PC-3 (cell line): ENCODE results near the gene CDK14. TPM values are rescaled to one million over a fixed set of nuclear protein-coding genes. Genes with fewer than 3 reads are reported as not detected.

Experiments
- ATAC-seq: fragments of 200-7000 bp; cut with Tn5 transposase; 2 replicates; pipeline ENCODE4 v1.9.1; 2020; ENCODE audit warnings: mild to moderate bottlenecking, moderate library complexity
- BruUV-seq: library from RNA; stranded (reverse); fragments of 400-500 nt; replicated peaks from 2 replicates; lab custom pipeline; 2021; lab: Mats Ljungman, UMichigan
- CTCF ChIA-PET: fragments of 300-600 bp; sonication (Branson Sonifier 250); formaldehyde crosslinking; loops from one replicate; lab custom pipeline; 2022; ENCODE audit warnings: antibody characterized with exemption; lab: Charles Lee
- POLR2A ChIA-PET: fragments of 300-600 bp; sonication (Branson Sonifier 250); formaldehyde crosslinking; loops from one replicate; lab custom pipeline; 2022; ENCODE audit warnings: antibody characterized with exemption; ENCODE audit not compliant: unreplicated experiment; lab: Charles Lee
- DNase-seq: peaks from one replicate; pipeline ENCODE4 v3.0.0-alpha.2; 2015
- H2AFZ ChIP-seq: fragments of 300-600 bp; sonication (generic); 2 replicates; pipeline ENCODE4 v1.6.0; 2016; ENCODE audit warnings: antibody characterized with exemption, low read length
- H3F3A ChIP-seq: fragments of 300-600 bp; sonication (generic); one replicate; pipeline ENCODE4 v1.6.0; 2017; ENCODE audit warnings: antibody characterized with exemption, low read length, control low read depth, mild to moderate bottlenecking; ENCODE audit not compliant: unreplicated experiment
- H3K27ac ChIP-seq: fragments of 300-600 bp; sonication (generic); 2 replicates; pipeline ENCODE4 v1.5.1; 2016; ENCODE audit warnings: mild to moderate bottlenecking, low read length
- H3K27me3 ChIP-seq: fragments of 300-600 bp; sonication (generic); 2 replicates; pipeline ENCODE4 v1.6.1; 2016; ENCODE audit warnings: low read length, mixed read lengths
- H3K36me3 ChIP-seq: fragments of 300-600 bp; sonication (generic); 2 replicates; pipeline ENCODE4 v1.6.1; 2016; ENCODE audit warnings: low read depth, mixed run types, low read length, mixed read lengths
- H3K4me1 ChIP-seq: fragments of 300-600 bp; sonication (generic); 2 replicates; pipeline ENCODE4 v1.5.1; 2016; ENCODE audit warnings: low read length; ENCODE audit not compliant: insufficient read depth
- H3K4me2 ChIP-seq: fragments of 300-600 bp; sonication (generic); 2 replicates; pipeline ENCODE4 v1.6.0; 2016; ENCODE audit warnings: low read length
- H3K4me3 ChIP-seq: fragments of 300-600 bp; sonication (generic); 2 replicates; pipeline ENCODE4 v1.5.1; 2016; ENCODE audit warnings: mild to moderate bottlenecking, low read length, mixed read lengths
- H3K79me2 ChIP-seq: fragments of 300-600 bp; sonication (generic); 2 replicates; pipeline ENCODE4 v1.6.1; 2017; ENCODE audit warnings: low read length, mixed read lengths
- H3K9ac ChIP-seq: fragments of 300-600 bp; sonication (generic); 2 replicates; pipeline ENCODE4 v1.6.0; 2016; ENCODE audit warnings: mild to moderate bottlenecking, low read length
- H3K9me2 ChIP-seq: fragments of 300-600 bp; sonication (generic); replicated peaks from 2 replicates; pipeline ENCODE4 v1.6.1; 2016; ENCODE audit warnings: mixed run types, low read length, mixed read lengths
- H3K9me3 ChIP-seq: fragments of 300-600 bp; sonication (generic); 2 replicates; pipeline ENCODE4 v1.6.1; 2016; ENCODE audit warnings: low read length, mixed read lengths
- H4K20me1 ChIP-seq: fragments of 300-600 bp; sonication (generic); 2 replicates; pipeline ENCODE4 v1.6.1; 2016; ENCODE audit warnings: low read length, mixed read lengths
- EZH2 ChIP-seq: fragments of 300-600 bp; sonication (generic); IDR thresholded peaks from one replicate; pipeline ENCODE4 v1.6.1; 2017; ENCODE audit warnings: antibody characterized with exemption, mild to moderate bottlenecking, low read length; ENCODE audit not compliant: unreplicated experiment
- EZH2phosphoT487 ChIP-seq: fragments of 300-600 bp; sonication (generic); IDR thresholded peaks from 2 replicates; pipeline ENCODE4 v1.6.1; 2018; ENCODE audit warnings: mild to moderate bottlenecking, antibody characterized with exemption, low read length, borderline replicate concordance
- intact Hi-C: fragments of 100-400 bp; cut with micrococcal nuclease; formaldehyde crosslinking; loops from 2 replicates; pipeline ENCODE4 v1.9.0; 2023
- total RNA-seq: library from RNA; depleted of rRNA; stranded (reverse); fragments of >200 nt; gene quantifications from 2 replicates; pipeline ENCODE4 v1.2.3, GENCODE V29; 2014
- TF ChIP-seq, protein P1 (sequence below): fragments of 300-600 bp; sonication (generic); conservative IDR thresholded peaks from 2 replicates; pipeline ENCODE4 v1.5.1; 2017; ENCODE audit warnings: antibody characterized with exemption, low read depth, mild to moderate bottlenecking, low read length

Gene CDK14
- total RNA-seq, 1 experiment from 2014 or later: 8.2 TPM

DNA sequence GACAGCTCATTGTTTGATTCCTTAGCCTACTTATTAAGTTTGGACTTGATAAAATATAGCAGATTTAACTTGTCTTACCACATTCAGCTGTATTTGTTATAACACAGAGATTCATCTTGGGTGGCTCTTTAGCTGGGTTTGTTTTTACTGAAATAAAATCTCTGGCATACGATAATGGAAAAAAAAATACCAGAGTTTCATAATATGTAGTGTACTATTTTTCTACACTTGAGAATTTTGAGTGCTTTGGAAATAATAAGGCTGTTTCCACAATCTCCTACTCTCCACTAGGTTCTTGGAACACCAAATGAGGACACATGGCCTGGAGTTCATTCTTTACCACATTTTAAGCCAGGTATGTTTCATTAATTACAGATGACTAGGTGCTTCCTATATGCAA is 449.5 kb downstream of the CDK14 start:
- no peaks in the 10 kb centered on the region for H4K20me1 ChIP-seq
- CTCF ChIA-PET: no interaction called here
- H3K4me2 ChIP-seq: no peak overlapping the region
- intact Hi-C loops: no loop called here
- H3K36me3 ChIP-seq: no peaks in the 10 kb centered on the region
- TF ChIP-seq EZH2phosphoT487 (no peak), EZH2 (no peak)
- TF ChIP-seq, protein P1, sequence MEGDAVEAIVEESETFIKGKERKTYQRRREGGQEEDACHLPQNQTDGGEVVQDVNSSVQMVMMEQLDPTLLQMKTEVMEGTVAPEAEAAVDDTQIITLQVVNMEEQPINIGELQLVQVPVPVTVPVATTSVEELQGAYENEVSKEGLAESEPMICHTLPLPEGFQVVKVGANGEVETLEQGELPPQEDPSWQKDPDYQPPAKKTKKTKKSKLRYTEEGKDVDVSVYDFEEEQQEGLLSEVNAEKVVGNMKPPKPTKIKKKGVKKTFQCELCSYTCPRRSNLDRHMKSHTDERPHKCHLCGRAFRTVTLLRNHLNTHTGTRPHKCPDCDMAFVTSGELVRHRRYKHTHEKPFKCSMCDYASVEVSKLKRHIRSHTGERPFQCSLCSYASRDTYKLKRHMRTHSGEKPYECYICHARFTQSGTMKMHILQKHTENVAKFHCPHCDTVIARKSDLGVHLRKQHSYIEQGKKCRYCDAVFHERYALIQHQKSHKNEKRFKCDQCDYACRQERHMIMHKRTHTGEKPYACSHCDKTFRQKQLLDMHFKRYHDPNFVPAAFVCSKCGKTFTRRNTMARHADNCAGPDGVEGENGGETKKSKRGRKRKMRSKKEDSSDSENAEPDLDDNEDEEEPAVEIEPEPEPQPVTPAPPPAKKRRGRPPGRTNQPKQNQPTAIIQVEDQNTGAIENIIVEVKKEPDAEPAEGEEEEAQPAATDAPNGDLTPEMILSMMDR: no peak
- ATAC-seq (no peak), DNase-seq (no peak)
- H3K9ac ChIP-seq: no peak overlapping the region
- no peaks in the 10 kb centered on the region for H3K9me3 ChIP-seq
- peaks cover 18% of the 10 kb centered on the region for H3K4me1 ChIP-seq
- BruUV-seq: no TSS peak
- no peaks in the 10 kb centered on the region for H3K79me2 ChIP-seq
- no peaks in the 10 kb centered on the region for H3K27me3 ChIP-seq
- H3K27ac ChIP-seq: no peak overlapping the region
- POLR2A ChIA-PET: no interaction called here
- H3K4me3 ChIP-seq: no peak overlapping the region
- H3F3A ChIP-seq: no peaks in the 10 kb centered on the region
- H2AFZ ChIP-seq: no peak overlapping the region
- H3K9me2 ChIP-seq: no peaks in the 10 kb centered on the region

DNA sequence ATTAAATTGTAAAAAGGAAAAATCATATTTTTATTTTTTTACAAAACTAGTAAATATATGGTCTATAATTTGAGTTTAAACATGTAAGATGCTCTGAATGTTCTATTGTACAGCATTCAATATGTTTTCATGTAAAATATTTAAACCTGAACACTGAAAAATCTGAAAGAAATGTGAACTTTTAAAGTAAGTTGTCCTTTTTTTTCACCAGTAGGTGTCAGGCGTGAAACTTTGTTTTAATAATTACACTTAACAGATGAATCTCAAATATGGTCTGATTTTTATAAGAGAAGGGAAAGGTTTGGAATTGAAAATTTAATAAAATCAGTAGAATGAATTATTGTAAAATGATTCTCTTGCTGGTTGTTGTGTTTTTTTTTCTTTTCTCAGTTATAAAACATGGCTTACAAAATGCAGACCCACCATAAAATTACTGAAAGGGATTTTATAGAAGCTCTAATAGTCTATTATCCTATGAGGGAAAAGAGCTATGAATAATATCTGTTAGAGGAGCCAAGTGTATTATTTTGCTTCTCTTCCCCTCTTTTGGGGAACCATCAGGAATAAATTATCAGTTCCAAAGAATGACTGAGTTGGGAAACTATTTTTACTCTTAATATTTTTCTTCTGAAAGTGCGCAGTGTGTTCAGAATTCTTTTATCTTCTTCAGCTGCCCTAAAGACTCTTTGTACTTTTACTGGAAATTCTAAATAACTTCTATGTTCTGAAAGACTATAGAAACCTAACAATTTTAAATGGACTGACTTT is 450.4 kb downstream of the CDK14 start:
- Histone ChIP-seq H3F3A (no peaks in the 10 kb centered on the region), H3K4me2 (no peak overlapping the region), H3K4me3 (no peak overlapping the region), H3K9me2 (no peaks in the 10 kb centered on the region), H3K27me3 (no peaks in the 10 kb centered on the region), H3K36me3 (no peaks in the 10 kb centered on the region), H3K79me2 (no peaks in the 10 kb centered on the region), H3K9me3 (no peaks in the 10 kb centered on the region), H2AFZ (no peak overlapping the region), H3K4me1 (peaks cover 10% of the 10 kb centered on the region), H3K27ac (no peak overlapping the region), H3K9ac (no peak overlapping the region), H4K20me1 (no peaks in the 10 kb centered on the region)
- ATAC-seq (no peak), DNase-seq (peak; percentile 45)
- ChIA-PET CTCF (no interaction called here), POLR2A (interaction anchor here (0.6 kb wide), 1 partner anchor 103 kb away, joined by 3 read pairs; no protein-coding TSS in a partner anchor)
- intact Hi-C loops: no loop called here
- TF ChIP-seq EZH2phosphoT487: no peak
- TF ChIP-seq, protein P1: peak; percentile 55
- no peak for TF ChIP-seq EZH2
- no TSS peak for BruUV-seq

DNA sequence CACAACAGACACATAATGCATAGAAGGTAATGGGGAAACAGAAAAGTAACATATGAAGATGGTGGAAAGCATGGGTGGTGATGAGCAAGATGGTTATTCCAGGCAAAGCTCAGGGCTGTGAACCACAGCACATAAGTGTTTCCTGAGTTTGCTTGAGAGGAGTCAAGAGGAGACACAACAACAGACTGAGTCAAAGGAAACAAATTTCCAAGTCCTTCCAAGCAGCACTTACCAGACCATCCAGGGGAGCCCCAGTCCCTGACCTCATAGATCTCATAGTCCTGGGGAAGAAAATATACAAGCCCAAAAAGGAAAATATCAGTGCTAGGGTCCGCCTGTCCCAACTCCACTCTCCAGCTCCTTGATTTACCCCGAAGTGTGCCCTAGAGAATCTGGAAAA is 451.5 kb downstream of the CDK14 start:
- no peak overlapping the region for H3K27ac ChIP-seq
- ATAC-seq (no peak), DNase-seq (no peak)
- no TSS peak for BruUV-seq
- H3K4me1 ChIP-seq: no peaks in the 10 kb centered on the region
- ChIA-PET CTCF (no interaction called here), POLR2A (no interaction called here)
- no peaks in the 10 kb centered on the region for H4K20me1 ChIP-seq
- no peak overlapping the region for H3K4me2 ChIP-seq
- H2AFZ ChIP-seq: no peak overlapping the region
- no peak overlapping the region for H3K4me3 ChIP-seq
- H3K9me2 ChIP-seq: no peaks in the 10 kb centered on the region
- H3K36me3 ChIP-seq: no peaks in the 10 kb centered on the region
- no peak for TF ChIP-seq EZH2
- TF ChIP-seq, protein P1: no peak
- TF ChIP-seq EZH2phosphoT487: no peak
- H3F3A ChIP-seq: no peaks in the 10 kb centered on the region
- no peaks in the 10 kb centered on the region for H3K9me3 ChIP-seq
- no peaks in the 10 kb centered on the region for H3K79me2 ChIP-seq
- intact Hi-C loops: no loop called here
- H3K27me3 ChIP-seq: no peaks in the 10 kb centered on the region
- no peak overlapping the region for H3K9ac ChIP-seq
